GM21576 (cell line): Measurements from ENCODE around the gene TMEM163.
"Not testable (repeated sequence)": the region's sequence is repeated elsewhere in the genome, so short reads cannot be mapped to it uniquely, and the experiment has no call there.

Source experiments
- ATAC-seq: cut with Tn5 transposase; IDR thresholded peaks from one replicate; pipeline ENCODE4 v1.9.1; 2021; ENCODE audit warnings: mild to moderate bottlenecking, moderate library complexity; ENCODE audit not compliant: unreplicated experiment

TMEM163 gene

GRCh38 chr2:134583462-134583861 is 135.3 kb downstream of the TMEM163 start:
- ATAC-seq, result no peak

GRCh38 chr2:134582547-134582899 is 136.3 kb downstream of the TMEM163 start:
- ATAC-seq, result no peak

GRCh38 chr2:134581877-134582546 is 136.8 kb downstream of the TMEM163 start:
- ATAC-seq, result peak; percentile 67

- ATAC-seq, result no peak
Measured at GRCh38 chr2:134578316-134578715, 140.5 kb downstream of the TMEM163 start.

- ATAC-seq, result no peak
Measured at GRCh38 chr2:134576478-134576877, 142.3 kb downstream of the TMEM163 start.

- ATAC-seq, result no peak
Measured at GRCh38 chr2:134575888-134576287, 142.9 kb downstream of the TMEM163 start.

- ATAC-seq, result no peak
Measured at GRCh38 chr2:134574611-134575330, 144.0 kb downstream of the TMEM163 start.

- no peak for ATAC-seq
Measured at GRCh38 chr2:134573724-134574123, 145.1 kb downstream of the TMEM163 start.

- ATAC-seq, result no peak
Measured at GRCh38 chr2:134573085-134573370, 145.8 kb downstream of the TMEM163 start.

GRCh38 chr2:134572314-134573084 is 146.3 kb downstream of the TMEM163 start:
- no peak for ATAC-seq

- peak; percentile 49 for ATAC-seq
Measured at GRCh38 chr2:134570676-134571075, 148.1 kb downstream of the TMEM163 start.

GRCh38 chr2:134568413-134568812 is 150.4 kb downstream of the TMEM163 start:
- ATAC-seq, result no peak

GRCh38 chr2:134567666-134568065 is 151.1 kb downstream of the TMEM163 start:
- ATAC-seq, result no peak

- not testable (repeated sequence) for ATAC-seq
Measured at GRCh38 chr2:134564955-134565354, 153.8 kb downstream of the TMEM163 start.

GRCh38 chr2:134564549-134564948 is 154.3 kb downstream of the TMEM163 start:
- ATAC-seq, result no peak

GRCh38 chr2:134558208-134558830 is 160.5 kb downstream of the TMEM163 start:
- no peak for ATAC-seq

- no peak for ATAC-seq
Measured at GRCh38 chr2:134555411-134555810, 163.4 kb downstream of the TMEM163 start.

- ATAC-seq, result no peak
Measured at GRCh38 chr2:134553657-134554056, 165.1 kb downstream of the TMEM163 start.

- ATAC-seq, result no peak
Measured at GRCh38 chr2:134550566-134551164, 168.1 kb downstream of the TMEM163 start.

GRCh38 chr2:134549104-134549503 is 169.7 kb downstream of the TMEM163 start:
- ATAC-seq, result no peak

- ATAC-seq, result no peak
Measured at GRCh38 chr2:134540990-134541389, 177.8 kb downstream of the TMEM163 start.
